Measurements from ENCODE around the gene NT5C1A. TPM values are rescaled to one million over a fixed set of nuclear protein-coding genes. Genes with fewer than 3 reads are reported as not detected.

NT5C1A gene
- total RNA-seq, 1 experiment from 2014 or later, result not detected

DNA sequence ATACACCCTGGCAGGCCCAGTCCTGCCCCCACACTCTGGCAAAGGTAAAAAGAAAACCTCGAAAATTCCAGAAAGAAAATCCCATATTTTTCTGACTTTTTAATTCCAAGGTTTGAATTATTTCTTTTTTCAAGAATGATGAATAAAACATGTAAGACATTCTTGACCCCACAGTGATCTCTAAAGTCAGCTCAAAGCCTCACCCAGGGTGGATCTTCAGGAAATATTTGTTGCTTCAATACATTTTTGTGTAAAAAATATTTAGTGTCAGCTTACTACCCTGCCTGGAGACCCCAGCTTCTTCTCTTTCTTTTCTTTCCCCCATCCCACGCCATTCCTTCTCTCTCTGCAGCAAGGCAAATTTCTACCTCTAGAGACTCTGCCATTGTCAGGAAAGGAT is 7.0 kb upstream of the NT5C1A start:
- Histone ChIP-seq H3K14ac (ENCODE audit: insufficient read depth, low read length) (no peak overlapping the region), H3K79me1 (ENCODE audit: insufficient read depth, low read depth, low read length, poor library complexity, severe bottlenecking) (no peaks in the 10 kb centered on the region), H2AFZ (ENCODE audit: low read length) (no peak overlapping the region), H3K23me2 (ENCODE audit: insufficient read length, low read depth, low read length, poor library complexity, severe bottlenecking) (no peaks in the 10 kb centered on the region), H3K9ac (ENCODE audit: extremely low read depth, insufficient read length, low read length) (no peak overlapping the region), H3K56ac (ENCODE audit: insufficient read length, low read depth, low read length) (no peak overlapping the region), H2BK12ac (ENCODE audit: insufficient read length, low read depth, low read length) (no peak overlapping the region), H2BK15ac (ENCODE audit: low read depth, low read length) (no peak overlapping the region), H3K4me2 (ENCODE audit: insufficient read depth, insufficient read length, low read length) (no peak overlapping the region), H3K9me3 (ENCODE audit: control insufficient read depth, low read depth, low read length) (no peaks in the 10 kb centered on the region), H3K18ac (ENCODE audit: insufficient read length, low read depth, low read length) (no peak overlapping the region), H4K8ac (replicated peaks; ENCODE audit: insufficient read length, low read depth, low read length) (no peak overlapping the region), H2BK5ac (ENCODE audit: insufficient read length, low read length) (no peak overlapping the region), H3K23ac (ENCODE audit: insufficient read length, low read depth, low read length) (no peak overlapping the region), H2BK120ac (ENCODE audit: low read depth, low read length, poor library complexity, severe bottlenecking) (no peak overlapping the region), H2BK20ac (ENCODE audit: low read depth, low read length, poor library complexity, severe bottlenecking) (no peak overlapping the region), H3K27ac (ENCODE audit: insufficient read length, low read depth, low read length) (no peak overlapping the region), H3K79me2 (ENCODE audit: insufficient read depth, low read length) (no peaks in the 10 kb centered on the region), H3K4me1 (ENCODE audit: insufficient read depth, low read length) (no peaks in the 10 kb centered on the region), H3K27me3 (ENCODE audit: insufficient read depth, low read length) (peaks cover 76% of the 10 kb centered on the region), H3T11ph (ENCODE audit: low read length) (no peak overlapping the region), H3K4ac (ENCODE audit: low read depth, low read length) (no peak overlapping the region), H4K91ac (ENCODE audit: insufficient read length, low read depth, low read length) (no peak overlapping the region), H2AK5ac (ENCODE audit: insufficient read length, low read length) (no peak overlapping the region), H4K20me1 (ENCODE audit: control insufficient read depth, insufficient read depth, insufficient read length) (no peaks in the 10 kb centered on the region), H4K5ac (ENCODE audit: insufficient read length, low read depth, low read length) (no peak overlapping the region)
- no CpG with 5 or more reads among the region's 2 CpGs for WGBS (ENCODE audit: extremely low coverage, insufficient read length, low lambda C conversion rate)
- no peaks in the 10 kb centered on the region for H3K4me1 Mint-ChIP-seq
- no peak overlapping the region for H3K27ac Mint-ChIP-seq
- H3K27me3 Mint-ChIP-seq (ENCODE audit: low read depth), result peaks cover 99% of the 10 kb centered on the region
- DNase-seq, result no peak
- TF ChIP-seq, protein P1, sequence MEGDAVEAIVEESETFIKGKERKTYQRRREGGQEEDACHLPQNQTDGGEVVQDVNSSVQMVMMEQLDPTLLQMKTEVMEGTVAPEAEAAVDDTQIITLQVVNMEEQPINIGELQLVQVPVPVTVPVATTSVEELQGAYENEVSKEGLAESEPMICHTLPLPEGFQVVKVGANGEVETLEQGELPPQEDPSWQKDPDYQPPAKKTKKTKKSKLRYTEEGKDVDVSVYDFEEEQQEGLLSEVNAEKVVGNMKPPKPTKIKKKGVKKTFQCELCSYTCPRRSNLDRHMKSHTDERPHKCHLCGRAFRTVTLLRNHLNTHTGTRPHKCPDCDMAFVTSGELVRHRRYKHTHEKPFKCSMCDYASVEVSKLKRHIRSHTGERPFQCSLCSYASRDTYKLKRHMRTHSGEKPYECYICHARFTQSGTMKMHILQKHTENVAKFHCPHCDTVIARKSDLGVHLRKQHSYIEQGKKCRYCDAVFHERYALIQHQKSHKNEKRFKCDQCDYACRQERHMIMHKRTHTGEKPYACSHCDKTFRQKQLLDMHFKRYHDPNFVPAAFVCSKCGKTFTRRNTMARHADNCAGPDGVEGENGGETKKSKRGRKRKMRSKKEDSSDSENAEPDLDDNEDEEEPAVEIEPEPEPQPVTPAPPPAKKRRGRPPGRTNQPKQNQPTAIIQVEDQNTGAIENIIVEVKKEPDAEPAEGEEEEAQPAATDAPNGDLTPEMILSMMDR (conservative IDR thresholded peaks at IDR 0.05), result no peak
- no peaks in the 10 kb centered on the region for H3K36me3 Mint-ChIP-seq (ENCODE audit: insufficient read depth in 1 of 3, low read depth in 3 of 3)
- H3K9me3 Mint-ChIP-seq, result no peaks in the 10 kb centered on the region; a peak in 3 of 5 replicates
- no peak overlapping the region for H3K4me3 Mint-ChIP-seq
